Anterior cingulate cortex (tissue), 58 donors: ENCODE measurements around the gene ERI3.
"Not testable (repeated sequence)": the region's sequence is repeated elsewhere in the genome, so short reads cannot be mapped to it uniquely, and the experiment has no call there.

ENCODE experiments used
- DNase-seq, 58 donors: peaks; one replicate each; lab custom pipeline; 2025; lab: John Stamatoyannopoulos, UW

The ERI3 gene

DNA sequence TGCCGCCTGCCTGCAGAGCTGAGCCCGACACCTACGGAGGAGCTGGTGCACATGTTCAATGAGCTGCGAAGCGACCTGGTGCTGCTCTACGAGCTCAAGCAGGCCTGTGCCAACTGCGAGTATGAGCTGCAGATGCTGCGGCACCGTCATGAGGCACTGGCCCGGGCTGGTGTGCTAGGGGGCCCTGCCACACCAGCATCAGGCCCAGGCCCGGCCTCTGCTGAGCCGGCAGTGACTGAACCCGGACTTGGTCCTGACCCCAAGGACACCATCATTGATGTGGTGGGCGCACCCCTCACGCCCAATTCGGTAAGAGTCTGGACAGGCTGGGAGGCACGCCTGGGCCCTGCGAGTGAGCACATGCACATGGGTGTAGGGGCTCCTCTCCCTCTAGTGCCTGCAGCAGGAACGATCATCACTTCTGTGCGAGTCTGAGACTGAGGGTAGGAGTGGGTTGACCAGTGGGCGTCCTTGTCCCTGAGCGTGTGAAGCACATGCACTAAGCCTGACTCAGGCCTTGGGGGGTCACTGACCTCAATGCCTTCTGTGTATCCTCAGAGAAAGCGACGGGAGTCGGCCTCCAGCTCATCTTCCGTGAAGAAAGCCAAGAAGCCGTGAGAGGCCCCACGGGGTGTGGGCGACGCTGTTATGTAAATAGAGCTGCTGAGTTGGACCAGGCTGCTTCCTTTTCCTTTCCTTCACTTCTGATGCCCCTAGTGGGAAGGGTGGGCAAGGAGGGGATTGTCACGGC is 134.9 kb downstream of the ERI3 start:
- DNase-seq: peak in 2 of 58 donors; percentile 18 to 26

DNA sequence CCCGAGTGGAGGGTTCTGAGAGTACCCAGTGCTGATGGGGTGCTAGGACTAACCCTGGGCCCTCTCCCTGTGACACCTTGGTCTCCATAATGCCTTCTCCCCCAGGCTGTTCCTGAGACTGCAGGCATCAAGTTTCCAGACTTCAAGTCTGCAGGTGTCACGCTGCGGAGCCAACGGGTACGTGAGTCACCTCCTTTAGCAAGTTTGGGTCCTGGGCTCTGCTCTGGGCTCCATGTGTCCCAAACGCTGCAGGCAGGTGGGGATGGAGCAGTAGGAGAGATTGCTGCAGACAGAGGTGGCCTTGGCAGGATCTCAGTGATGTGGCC is 135.8 kb downstream of the ERI3 start:
- DNase-seq: no peak

DNA sequence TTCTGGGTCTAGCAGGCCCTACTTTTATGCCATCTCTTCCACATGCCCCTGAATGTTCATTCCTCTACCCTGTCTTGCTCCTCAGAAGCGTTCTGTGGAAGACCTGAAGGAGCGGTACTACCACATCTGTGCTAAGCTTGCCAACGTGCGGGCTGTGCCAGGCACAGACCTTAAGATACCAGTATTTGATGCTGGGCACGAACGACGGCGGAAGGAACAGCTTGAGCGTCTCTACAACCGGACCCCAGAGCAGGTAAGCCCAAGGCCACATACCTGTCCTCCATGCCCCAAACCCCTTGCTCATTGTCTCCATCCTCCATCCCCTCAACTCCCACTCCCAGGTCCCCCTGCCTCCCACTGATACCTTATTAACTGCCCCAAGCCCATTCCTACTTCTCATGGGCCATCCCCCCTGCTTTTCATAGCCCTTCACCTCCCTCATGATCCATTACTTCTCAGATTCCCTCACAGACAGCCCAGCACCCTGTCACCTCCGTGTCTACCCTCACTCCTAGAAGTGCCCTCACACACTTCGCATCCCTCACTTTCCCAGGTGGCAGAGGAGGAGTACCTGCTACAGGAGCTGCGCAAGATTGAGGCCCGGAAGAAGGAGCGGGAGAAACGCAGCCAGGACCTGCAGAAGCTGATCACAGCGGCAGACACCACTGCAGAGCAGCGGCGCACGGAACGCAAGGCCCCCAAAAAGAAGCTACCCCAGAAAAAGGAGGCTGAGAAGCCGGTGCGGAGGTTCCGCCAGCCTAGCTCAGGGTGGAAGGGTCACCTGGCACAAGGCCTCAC is 136.4 kb downstream of the ERI3 start:
- no peak for DNase-seq

DNA sequence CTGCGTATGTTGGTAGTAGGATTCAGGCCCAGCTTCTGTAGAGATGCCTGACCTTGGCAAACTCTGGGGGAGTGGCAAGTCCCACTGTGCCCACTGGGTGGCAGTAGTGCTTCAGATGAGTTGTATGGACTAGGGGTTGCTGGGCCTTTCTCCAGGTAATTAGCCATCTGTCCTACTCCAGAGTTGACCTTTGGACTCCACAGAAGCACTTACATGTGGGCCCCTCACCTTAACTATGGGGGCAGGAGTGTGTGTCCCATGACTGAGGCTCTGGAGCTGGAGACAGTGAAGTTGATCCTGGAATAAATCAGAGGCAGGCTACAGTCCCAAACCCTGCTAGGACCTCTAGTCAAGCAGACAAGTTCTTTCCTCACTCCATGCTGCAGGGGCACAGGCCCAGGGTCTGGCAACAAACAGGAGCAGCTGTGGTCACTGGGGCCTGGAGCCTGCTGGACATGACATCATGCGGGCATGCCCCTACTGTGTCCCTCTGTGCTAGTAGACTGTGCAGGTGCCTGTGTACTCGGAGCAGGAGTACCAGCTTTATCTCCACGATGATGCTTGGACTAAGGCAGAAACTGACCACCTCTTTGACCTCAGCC is 137.1 kb downstream of the ERI3 start:
- DNase-seq: peak in 54 of 58 donors; percentile 21 to 85 (median 56)

- DNase-seq: peak; percentile 44 to 92 (median 84)
Observed at GRCh38 chr1:44213222-44214112, 141.6 kb downstream of the ERI3 start, which contains the start of gene DMAP1. DMAP1 (plus strand) TSS chr1:44213471; CDS start chr1:44213754, 283 bp downstream.

DNA sequence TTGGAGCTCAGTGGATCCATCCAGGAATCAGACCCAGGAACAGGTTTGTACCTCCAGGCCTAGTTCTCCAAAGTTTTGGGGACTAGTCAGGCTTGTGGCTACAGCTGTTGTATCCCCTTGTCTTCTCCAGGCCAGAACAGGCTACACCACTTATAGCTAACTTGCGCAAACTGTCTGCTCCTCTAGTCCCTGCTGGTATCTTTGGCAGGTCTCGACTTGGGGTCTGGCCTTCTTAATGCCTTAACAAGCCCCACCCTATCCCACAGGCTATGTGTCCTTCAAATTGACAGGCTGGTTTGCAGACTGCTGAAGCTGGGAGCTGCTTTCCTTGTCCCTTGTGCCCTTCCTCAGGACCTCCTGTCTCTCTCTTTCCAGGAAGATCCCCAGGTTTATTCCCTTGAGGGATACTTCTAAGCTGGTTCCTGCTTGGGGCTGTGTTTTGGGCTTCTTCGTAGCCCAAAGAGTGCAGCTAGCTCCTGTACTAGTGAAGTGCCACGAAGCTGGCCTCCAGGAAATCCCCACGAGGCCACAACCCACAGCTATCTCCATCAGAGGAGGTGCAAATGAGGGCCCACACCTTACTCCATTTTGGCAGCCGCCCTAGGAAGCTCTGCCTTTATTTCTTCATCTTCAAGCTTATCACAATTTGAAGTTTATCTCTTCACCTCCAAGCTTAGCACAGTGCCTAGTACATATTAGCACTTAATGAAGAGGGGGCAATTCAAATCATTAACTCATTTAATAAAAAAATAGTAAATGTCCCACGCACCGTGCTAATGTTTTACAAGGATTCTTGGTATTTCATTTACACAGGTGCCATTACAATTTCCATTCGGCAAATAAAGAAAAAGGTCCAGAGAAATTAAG is 142.5 kb downstream of the ERI3 start:
- no peak for DNase-seq

GRCh38 chr1:44210595-44210994 is 144.5 kb downstream of the ERI3 start:
- no peak for DNase-seq

- DNase-seq: no peak
Observed at GRCh38 chr1:44208226-44208625, 146.8 kb downstream of the ERI3 start.

GRCh38 chr1:44206545-44206944 is 148.5 kb downstream of the ERI3 start:
- DNase-seq: not testable (repeated sequence)

DNA sequence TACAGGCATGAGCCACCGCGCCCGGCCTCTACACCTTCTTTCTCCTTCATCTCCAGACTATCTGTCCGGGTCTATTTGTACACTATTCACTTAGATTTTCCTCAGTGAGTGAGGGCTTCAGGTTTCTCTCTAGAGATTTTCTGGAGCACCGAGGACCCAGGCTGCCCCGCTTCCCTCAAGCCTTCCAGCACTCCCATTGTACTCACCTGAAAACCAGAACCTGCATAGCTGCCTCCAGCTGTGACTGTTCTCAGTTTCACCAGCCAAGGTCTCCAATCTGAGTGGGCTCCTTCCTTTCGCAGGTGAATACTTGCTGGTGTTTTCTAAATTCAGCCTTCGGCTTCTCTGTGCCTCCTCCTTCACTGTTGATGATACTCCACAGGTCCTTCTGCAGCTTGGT is 154.7 kb downstream of the ERI3 start:
- no peak for DNase-seq

- DNase-seq: no peak
Observed at GRCh38 chr1:44174630-44175029, 180.4 kb downstream of the ERI3 start.
